ENCODE data around the gene TTC13. TPM values are rescaled to one million over a fixed set of nuclear protein-coding genes. Genes with fewer than 3 reads are reported as not detected.
A peak's percentile ranks its signal among the peaks of the same experiment; 100 is the strongest.

TTC13 gene
- total and polyA plus RNA-seq, 12 donors, result 4.3 to 9.5 (median 7.3) TPM

GRCh38 chr1:230865062-230865817, 113.4 kb downstream of the TTC13 start:
- H3K36me3 ChIP-seq, result peaks cover 0 to 9% (median 0%) of the 10 kb centered on the region in 9 donors
- peak overlapping the region in 2 of 10 donors; percentile 95 for H3K4me3 ChIP-seq
- H3K4me1 ChIP-seq, result peaks cover 29 to 83% (median 72%) of the 10 kb centered on the region in 9 donors
- ATAC-seq, result no peak
- H3K9me3 ChIP-seq, result no peaks in the 10 kb centered on the region
- intact Hi-C loops (cut with DNase I), result loop anchor here in 7 of 10 donors (5.0 to 10.0 kb wide), 5 partner anchors 38 to 58 kb away; no protein-coding TSS in a partner anchor
- TF ChIP-seq CTCF (IDR thresholded peaks at IDR 0.05), result no peak
- peak overlapping the region in 9 of 10 donors; percentile 8 to 96 (median 90) for H3K27ac ChIP-seq
- WGBS, 2 donors, result 74 to 82% methylated on average over 8 of the region's 8 CpGs
- DNase-seq, result no peak
- H3K27me3 ChIP-seq, result peaks cover 0 to 27% (median 0%) of the 10 kb centered on the region in 7 donors

GRCh38 chr1:230864441-230864840, 114.2 kb downstream of the TTC13 start:
- ATAC-seq, result no peak
- Histone ChIP-seq H3K4me3 (peak overlapping the region in 2 of 10 donors; percentile 1 to 95), H3K27ac (peak overlapping the region in 9 of 10 donors; percentile 16 to 96 (median 62)), H3K9me3 (no peaks in the 10 kb centered on the region), H3K27me3 (peaks cover 0 to 20% (median 0%) of the 10 kb centered on the region in 7 donors), H3K36me3 (peaks cover 0 to 9% (median 0%) of the 10 kb centered on the region in 9 donors), H3K4me1 (peaks cover 29 to 88% (median 72%) of the 10 kb centered on the region in 9 donors)
- 39 to 57% methylated on average over 9 of the region's 9 CpGs for WGBS, 2 donors
- no peak for TF ChIP-seq CTCF (IDR thresholded peaks at IDR 0.05)
- intact Hi-C loops (cut with DNase I), result loop anchor here in 3 of 10 donors (5.0 to 10.0 kb wide), 2 partner anchors 50 to 57 kb away; no protein-coding TSS in a partner anchor
- no peak for DNase-seq

GRCh38 chr1:230863449-230863848, 115.2 kb downstream of the TTC13 start:
- no peaks in the 10 kb centered on the region for H3K9me3 ChIP-seq
- no peak for TF ChIP-seq CTCF (IDR thresholded peaks at IDR 0.05)
- DNase-seq (no peak), ATAC-seq (peak in 4 of 8 donors; percentile 20 to 38 (median 30))
- H3K4me1 ChIP-seq, result peaks cover 32 to 92% (median 74%) of the 10 kb centered on the region in 9 donors
- intact Hi-C loops (cut with DNase I), result loop anchor here in 4 of 10 donors (2.0 to 10.0 kb wide), 3 partner anchors 15 to 56 kb away; no protein-coding TSS in a partner anchor
- H3K4me3 ChIP-seq, result no peak overlapping the region
- WGBS, 2 donors, result 48 to 58% methylated on average over 6 of the region's 6 CpGs
- peak overlapping the region; percentile 17 to 96 (median 62) for H3K27ac ChIP-seq
- peaks cover 0 to 12% (median 0%) of the 10 kb centered on the region in 7 donors for H3K27me3 ChIP-seq
- H3K36me3 ChIP-seq, result peaks cover 0 to 9% (median 0%) of the 10 kb centered on the region in 9 donors

- 54 to 57% methylated on average over 4 of the region's 4 CpGs for WGBS, 2 donors
- Histone ChIP-seq H3K4me3 (no peak overlapping the region), H3K9me3 (no peaks in the 10 kb centered on the region), H3K36me3 (peaks cover 0 to 9% (median 0%) of the 10 kb centered on the region in 9 donors), H3K4me1 (peaks cover 32 to 100% (median 86%) of the 10 kb centered on the region in 9 donors), H3K27me3 (peaks cover 0 to under 1% (median 0%) of the 10 kb centered on the region in 7 donors), H3K27ac (peak overlapping the region in 8 of 10 donors; percentile 34 to 96 (median 63))
- intact Hi-C loops (cut with DNase I), result loop anchor here in 4 of 10 donors (2.0 to 10.0 kb wide), 3 partner anchors 13 to 55 kb away; no protein-coding TSS in a partner anchor
- DNase-seq, result no peak
- ATAC-seq, result peak in 5 of 8 donors; percentile 22 to 79 (median 64)
- TF ChIP-seq CTCF (IDR thresholded peaks at IDR 0.05), result no peak
These were observed 116.6 kb downstream of the TTC13 start for GRCh38 chr1:230861970-230862595.

Data from heart right ventricle (tissue), 16 donors.